GM19452 (cell line): ENCODE measurements around the gene UPK3BL1.
"Not testable (repeated sequence)": the region's sequence is repeated elsewhere in the genome, so short reads cannot be mapped to it uniquely, and the experiment has no call there.

ENCODE experiments used
- ATAC-seq: cut with Tn5 transposase; IDR thresholded peaks from one replicate; pipeline ENCODE4 v1.9.1; 2021; ENCODE audit not compliant: unreplicated experiment

UPK3BL1 gene

DNA sequence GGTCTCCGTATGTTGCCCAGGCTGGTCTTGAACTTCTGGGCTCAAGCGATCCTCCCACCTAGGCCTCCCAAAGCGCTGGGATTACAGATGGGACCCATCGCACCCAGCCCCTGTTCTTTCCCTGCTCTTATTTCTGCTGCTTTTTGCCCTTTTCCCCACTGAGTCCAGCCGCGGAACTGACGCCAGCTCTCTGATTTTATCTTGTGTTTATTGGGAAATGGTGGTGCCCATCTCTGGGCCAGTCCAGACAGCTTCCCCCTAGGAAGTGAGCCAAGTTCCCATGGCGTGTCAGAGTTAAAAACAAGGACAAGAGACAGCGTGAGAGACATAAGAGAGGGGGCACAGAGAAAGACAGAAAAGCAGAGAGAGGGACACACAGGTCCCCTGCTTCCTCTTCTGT lies 12.0 kb downstream of the UPK3BL1 start:
- ATAC-seq: not testable (repeated sequence)

DNA sequence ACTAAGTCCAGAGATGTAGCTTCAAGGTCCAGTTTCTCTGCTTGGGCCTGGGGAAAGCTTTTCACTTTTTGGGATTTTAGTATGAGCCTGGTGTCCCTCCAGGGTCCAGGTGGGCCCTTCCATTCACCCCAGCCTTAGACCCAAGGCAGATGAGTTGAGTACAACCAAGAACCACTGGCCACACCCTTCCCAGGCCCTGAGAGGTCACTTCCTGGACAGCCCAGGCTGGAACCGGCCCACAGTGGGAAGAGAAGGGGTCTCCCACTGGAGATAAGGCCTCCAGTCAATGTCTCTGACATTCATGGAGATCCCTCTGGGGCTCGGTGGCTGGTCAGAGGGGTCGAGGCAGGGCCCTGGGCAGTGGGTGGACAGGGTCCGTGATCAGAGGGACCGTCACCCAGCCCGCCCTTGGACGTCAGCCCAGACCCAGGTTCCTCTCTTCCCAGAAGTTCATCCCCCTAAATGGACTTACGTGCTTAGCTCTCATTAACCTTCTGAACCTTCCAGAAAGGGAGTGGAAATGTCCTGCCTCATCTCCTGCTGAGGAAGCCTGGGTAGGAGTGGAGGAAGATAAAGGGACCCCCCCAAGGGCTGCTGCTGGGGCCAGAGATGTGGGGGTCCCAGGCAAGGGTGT lies 15.2 kb downstream of the UPK3BL1 start:
- not testable (repeated sequence) for ATAC-seq

DNA sequence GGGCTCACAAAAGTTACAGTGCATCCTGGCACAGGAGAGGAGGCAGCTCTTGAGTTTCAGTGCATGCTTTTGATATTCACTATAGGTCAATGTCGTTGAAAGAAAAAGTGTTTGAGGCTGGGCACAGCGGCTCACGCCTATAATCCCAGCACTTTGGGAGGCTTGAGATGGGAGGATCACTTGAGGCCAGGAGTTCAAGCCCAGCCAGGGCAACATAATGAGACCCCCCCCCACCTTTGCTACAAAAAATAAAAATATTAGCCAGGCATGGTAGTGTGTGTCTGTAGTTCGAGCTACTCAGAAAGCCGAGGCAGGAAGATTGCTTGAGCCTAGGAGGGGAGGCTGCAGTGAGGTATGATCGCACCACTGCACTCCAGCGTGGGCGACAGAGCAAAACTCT lies 24.5 kb downstream of the UPK3BL1 start:
- ATAC-seq: not testable (repeated sequence)

DNA sequence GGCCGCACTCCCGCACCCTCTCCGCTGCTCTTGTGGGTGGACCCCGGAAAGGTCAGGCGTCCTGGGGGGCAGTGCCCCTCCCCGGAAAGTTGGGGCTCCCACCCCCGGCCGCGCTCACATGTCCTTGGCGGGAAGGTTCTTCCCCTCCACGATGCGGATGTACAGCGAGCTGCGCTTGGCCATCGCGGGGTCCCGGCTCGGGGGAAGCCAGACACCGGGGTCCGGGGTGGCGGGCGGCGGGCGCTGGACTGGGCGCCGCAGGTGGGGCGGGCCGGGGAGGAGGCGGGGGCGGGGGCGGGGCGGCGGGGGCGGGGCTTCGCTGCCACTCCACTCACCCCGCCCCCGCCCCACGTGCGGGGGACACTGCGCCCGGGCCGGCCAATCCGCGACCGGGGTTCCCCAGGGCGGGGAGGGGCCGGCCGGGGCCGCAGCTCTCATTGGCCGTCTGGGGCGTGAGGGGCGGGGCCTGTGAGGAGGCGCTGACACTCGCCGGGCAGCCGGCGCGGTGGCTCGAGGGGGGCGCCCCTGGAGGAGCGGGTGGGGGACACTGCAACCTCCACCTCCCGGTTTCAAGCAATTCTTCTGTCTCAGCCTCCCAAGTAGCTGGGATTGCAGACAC lies 26.0 kb downstream of the UPK3BL1 start, which contains the start of gene RASA4:
RASA4 (minus strand) TSS at position 250 of the 619 bp plus-strand sequence; CDS start at position 183, 67 bp downstream.
- peak; percentile 68 for ATAC-seq

DNA sequence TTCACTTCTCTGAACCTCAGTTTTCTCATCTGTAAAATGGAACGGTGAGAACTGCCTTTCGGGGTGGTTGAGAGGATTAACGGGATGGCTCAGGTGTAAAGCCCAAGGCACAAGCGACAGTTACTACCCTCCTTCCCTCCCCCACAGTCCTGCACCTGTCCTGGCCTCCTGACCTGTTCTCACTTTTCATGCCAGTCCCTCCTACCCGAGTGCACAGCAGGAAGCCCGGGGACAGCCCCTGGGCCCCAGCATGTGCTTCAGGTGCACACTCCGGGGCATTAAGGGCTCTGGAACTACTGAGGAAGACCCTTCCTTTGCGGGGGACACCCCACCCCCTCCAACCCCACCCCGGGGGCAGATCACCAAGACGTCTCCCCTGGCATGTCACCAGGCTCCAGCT lies 26.7 kb downstream of the UPK3BL1 start:
- not testable (repeated sequence) for ATAC-seq

DNA sequence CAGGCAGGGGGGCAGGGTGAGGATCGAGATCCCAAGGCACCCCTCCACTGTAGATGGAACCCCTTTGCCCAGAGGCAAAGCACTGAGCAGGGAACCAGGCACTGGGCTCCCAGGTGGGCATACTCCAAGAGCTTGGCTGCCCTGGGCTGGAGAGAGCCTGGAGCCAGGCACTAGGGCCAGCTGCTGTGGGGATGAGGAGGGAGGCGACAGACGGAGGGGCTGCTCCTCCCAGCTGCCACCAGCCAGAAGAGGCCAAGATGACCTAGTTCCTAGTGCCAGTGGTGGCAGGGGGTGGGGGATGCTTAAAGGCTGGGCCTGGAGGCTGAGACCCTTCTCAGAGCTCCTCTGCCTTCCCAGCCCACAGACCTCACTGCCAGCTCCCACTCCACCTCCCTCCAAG lies 27.7 kb downstream of the UPK3BL1 start:
- not testable (repeated sequence) for ATAC-seq

DNA sequence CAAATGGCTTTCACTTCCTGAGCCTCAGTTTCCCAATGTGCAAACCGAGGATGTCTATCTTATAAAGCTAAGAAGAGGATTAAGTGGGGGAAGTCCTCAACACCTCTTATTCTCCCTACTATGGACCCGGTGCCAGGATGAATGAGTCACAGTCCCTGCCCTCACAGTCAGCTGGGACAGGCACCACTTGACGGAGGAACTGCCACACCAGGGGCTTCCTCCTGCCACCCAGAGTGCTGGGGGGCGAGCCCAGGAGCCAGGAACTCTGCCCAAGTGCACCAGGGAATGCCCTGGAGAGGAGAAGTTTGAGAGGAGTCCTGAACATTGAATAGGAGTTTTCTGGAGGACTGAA lies 28.3 kb downstream of the UPK3BL1 start:
- ATAC-seq: peak; percentile 28

DNA sequence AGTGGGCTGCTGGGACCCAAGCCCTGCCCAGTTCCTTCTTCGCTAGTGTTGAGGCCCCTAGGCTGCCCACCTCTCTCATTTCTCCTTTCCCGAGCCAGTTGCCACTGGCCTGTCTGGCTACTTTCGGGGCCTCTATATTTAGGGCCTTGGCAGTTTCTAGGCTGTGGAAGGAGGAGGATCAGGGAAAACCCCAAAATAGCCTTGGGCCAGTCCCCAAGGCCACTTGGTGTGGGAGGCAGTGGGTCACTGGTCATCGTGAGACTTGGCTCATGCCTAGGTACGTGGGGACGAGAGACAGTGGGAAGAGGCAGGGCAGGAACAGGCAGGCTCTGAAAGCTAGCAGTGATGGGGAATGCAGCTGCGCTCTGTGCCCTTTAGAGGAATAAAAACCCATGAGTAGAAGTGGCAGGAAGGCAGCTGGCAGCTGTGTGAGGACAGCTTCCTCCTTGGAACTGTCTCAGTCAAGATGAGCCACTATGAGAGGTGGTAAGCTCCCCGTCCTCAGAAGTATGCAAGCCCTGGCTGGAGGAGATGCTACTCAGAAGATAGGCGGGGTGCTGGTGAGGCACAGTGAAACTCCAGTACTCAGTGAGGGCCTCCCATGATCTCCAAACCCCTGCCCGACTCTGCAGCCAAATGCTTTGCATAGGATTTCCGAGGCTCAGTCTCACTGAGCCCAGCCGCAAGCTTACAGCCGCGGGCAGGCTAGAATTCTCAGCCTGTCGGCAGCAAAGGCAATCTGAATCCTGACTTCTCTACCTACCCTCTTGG lies 28.8 kb downstream of the UPK3BL1 start:
- peak; percentile 65 for ATAC-seq

DNA sequence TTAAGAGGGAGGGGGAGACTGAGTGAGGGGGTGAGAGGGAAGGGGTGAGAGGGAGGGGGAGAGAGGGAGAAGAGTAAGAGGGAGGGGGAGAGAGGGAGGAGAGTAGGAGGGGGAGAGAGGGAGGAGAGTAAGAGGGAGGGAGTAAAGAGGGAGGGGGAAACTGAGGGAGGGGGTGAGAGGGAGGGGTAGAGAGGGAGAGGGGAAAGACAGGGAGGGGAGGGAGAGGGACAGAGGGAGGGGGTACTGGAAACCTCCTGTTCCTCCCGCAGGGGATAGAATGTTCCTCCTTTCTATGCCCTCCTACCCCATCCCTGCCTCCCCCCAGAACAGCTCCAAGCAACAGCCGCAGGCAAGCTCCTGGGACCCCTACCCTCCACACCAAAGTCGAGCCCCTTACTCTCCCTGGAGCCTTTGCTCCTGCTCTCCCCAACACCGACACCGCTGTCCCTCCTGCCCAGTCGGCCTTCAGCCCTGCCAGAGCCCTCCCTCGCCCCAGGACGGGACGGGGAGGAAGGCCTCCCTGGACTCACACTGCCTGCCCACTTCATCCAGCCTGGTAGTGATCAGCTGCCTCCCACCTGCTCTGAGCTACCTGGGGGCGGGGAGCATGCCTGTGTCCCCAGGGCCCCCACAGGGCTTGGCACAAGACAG lies 30.8 kb downstream of the UPK3BL1 start:
- not testable (repeated sequence) for ATAC-seq

DNA sequence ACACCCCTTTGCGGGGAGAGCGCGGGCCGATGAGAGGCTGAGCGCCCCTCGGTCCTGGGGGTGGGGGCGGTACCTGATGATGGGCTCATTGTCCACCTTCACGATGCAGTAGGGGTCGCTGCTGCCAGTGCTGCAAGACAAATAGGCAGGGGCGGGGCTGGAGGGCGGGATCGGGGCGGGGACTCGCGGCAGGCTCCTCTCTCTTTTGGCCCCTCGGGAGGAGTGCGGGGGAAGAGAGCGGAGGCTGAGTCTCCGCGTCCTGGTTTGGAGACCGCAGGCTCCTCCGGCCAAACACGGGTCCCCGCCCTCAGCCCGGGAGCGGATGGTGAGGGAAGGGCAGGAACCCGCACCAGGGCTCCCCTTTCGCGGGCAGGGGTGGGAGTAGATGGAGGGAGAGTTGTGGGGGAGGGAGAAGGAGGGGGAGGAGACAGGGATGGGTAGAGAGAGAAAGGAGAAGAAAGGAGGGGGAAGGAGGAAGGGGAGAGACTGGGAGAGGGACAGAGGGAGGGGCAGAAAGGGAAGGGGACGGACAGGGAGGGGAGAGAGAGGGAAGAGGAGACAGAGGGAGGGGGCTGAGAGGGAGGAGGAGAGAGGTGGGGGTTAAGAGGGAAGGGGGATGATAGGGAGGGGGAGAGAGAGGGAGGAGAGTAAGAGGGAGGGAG lies 31.4 kb downstream of the UPK3BL1 start:
- ATAC-seq: peak; percentile 37

DNA sequence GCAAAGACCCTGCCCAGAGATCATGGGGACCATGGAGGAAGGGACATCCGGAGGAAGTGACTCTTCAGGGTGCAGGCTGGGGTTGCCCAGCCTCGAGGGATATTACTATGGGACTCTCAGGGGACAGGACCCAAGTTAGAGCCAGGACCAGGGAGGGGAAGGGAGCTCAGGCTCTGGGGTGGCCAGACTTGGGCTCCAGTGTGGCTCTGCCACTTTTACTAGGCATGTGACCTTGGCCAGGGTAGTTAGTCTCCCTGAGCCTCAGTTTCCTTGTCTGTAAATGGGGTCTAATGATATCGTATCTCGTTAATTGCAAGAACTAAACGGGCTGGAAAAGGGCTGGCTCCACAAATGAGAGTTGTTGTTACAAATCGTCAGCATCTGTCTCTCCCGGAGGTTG lies 32.1 kb downstream of the UPK3BL1 start:
- not testable (repeated sequence) for ATAC-seq

DNA sequence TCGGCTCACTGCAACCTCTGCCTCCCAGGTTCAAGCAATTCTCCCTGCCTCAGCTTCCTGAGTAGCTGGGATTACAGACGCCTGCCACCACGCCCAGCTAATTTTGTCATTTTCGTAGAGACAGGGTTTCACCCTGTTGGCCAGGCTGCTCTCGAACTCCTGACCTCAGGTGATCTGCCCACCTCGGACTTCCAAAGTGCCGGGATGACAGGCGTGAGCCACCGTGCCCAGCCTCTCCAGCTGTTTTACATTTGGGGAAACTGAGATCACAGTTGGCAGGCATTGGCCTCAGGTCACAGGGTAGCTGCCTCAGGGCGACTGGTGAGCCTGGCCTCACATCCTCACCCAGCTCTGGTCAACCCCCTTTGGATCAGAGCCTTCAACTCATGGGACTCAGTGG lies 32.9 kb downstream of the UPK3BL1 start:
- not testable (repeated sequence) for ATAC-seq

DNA sequence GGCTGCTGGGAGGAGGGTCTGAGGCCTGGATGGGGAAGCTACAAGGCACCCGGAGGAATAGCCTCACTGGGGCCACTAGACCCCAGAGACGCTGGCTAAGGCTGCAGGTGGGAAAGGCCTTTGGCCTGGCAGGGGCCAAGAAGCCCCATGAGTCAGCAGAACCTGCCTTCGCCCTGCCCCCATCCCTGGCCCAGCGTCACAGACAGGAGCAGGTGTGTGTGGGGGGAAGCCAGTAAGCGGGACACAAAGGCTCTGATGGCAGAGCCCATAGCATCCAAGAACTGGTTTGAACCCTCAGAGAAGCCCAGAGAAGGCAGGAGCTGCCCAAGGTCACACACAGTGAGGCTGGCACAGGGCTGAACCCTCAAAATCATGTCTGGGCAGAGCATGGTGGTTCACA lies 35.7 kb downstream of the UPK3BL1 start:
- not testable (repeated sequence) for ATAC-seq

DNA sequence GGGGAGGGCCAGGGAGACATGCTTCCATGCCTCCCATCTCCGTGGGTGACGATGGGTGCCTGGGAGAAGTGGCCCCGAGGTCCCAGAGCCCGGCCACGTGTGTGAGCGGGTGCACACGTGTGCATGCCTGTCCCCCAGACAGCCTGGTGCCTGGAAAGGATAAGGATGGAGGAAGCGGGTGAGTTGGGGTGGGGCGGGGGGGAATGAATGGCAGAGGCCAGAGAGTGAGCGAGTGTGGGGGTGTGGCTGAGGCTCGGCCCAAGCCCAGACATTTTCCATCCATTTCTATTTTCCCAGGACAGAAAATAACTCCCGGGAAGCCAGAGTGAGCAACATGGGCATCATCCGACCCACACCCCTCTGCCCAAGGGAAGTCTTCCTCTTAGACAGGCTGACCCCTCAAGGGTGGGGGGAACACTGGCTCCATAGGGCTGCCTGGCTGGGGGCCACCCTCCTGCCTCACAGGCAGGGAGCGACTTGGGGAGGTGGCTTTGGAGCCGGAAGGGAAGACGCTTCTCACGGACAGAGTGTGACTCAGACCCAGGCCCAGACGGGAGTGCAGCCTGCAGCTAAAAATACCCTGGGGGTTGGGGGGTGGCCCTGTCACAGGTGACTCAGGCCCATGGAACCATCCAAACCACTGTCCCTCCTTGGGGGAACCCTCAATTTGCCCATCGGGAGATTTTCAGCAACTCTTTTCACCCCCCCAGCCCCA lies 38.0 kb downstream of the UPK3BL1 start:
- not testable (repeated sequence) for ATAC-seq

DNA sequence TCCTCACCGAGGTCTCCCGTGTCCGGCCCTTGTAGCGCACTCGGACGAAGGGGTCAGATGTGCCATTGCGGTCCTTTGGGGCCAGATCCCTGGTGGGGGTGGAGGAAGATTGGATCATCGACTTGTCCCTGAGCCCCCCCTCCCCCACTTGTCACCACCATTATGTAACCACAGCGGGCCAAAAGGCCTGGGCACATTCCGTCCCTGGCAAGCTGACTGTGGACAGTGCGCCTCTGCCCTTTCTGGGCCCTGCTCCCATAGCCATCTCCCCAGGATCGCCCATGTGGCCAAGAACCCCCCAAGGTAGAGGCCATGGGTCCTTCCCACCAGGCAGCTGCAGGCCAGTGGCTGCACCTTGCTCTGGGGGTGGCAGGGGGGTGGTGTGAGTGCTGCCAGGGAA lies 40.3 kb downstream of the UPK3BL1 start:
- not testable (repeated sequence) for ATAC-seq

DNA sequence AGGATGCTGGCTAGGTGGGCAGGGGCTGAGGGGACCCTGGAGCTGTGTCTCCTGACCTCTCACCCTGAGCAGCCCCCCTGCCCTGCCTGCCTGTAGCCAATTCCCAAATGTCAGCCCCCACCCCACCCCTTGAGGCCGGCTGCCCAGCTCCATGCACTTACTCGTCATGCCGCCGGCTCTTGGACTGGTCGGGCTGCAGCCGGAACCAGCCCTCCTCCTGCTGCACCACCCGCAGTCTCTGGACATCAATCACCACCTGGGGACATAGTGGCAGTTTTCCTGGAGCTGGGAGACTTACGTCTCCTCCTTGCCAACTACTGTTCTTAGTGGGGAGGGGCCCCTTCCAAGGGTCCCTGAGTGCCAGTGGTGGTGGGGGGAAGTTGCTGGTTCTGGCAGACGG lies 42.9 kb downstream of the UPK3BL1 start:
- not testable (repeated sequence) for ATAC-seq

DNA sequence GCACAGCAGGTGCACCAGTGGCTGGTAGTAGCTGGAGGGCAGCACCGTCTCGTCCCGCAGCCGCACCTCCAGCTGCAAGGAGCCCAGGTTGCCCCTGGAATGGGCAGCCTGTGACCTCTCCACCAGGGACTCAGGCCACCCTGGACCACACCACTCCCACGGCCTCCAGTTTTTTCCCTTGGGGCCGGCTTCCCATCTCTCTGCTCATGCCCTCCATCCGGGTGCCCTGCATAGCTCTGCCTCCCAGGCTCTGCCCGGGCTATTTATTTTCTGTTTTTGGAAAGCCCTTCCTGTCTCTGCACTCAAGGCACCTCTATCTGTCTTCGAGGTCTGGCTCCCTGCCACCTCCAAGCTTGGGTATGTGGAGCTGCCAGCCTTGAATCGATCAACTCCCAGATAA lies 46.6 kb downstream of the UPK3BL1 start:
- ATAC-seq: not testable (repeated sequence)

DNA sequence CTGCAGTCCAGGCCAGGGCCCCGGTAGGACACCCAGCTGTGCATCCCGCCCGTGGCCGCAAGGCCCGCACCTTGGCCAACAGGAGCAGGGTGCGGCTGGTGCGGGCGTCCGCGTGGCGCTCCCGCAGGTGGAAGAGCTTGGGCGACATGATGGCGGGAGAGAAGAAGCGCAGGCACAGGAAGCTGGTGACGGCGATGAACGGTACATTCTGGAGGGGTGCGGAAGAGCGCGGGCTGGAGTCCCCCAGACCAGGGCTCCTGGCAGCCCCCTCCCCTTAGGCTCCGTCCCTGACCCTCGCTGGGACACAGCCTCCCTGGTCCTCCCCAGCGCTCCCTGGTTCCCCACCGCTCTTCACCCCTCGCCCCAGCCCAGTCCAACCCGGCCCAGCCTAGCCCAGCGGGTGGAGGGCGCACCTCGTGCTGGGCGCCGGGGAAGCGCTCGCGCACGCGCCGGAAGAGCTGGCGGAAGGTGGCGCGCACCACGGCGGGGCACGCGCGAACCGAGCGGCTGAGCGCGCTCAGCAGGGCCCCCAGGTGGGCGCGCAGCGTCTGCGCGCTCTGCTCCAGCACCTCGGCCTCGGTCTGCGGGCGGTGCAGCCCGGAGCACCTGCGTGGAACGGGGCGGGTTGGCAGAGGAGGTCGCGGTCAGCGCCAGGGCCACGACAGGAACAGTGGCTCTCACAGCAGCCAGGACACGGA lies 48.8 kb downstream of the UPK3BL1 start:
- peak; percentile 66 for ATAC-seq

DNA sequence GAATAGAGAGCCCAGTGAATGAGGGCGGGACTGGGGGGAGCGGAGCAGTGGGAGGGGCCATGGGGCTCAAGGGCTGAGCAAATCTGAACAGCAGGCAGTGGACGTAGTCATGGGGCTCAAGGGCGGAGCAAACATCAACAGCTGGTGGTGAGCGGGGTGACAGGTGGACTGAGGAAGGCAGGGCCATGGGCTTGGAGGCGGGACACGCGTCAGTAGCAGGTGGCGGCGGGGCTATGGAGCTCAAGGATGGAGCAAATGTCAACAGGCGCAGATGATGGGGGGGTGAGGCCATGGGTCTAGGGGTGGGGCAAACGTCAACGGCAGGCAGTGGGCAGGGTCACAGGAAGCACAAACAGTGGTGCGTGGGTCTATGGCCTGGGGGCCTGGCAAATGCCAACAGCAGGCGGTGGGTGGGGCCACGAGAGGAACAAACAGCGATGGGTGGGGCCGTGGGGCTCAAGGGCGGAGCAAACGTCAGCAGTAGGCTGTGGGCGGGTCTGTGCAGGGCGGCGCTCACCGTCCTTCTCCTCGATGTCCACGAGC lies 50.0 kb downstream of the UPK3BL1 start:
- ATAC-seq: peak; percentile 47
